ENCODE data around the gene TSPEAR.
"Not testable (repeated sequence)": the region's sequence is repeated elsewhere in the genome, so short reads cannot be mapped to it uniquely, and the experiment has no call there.

The TSPEAR gene

DNA sequence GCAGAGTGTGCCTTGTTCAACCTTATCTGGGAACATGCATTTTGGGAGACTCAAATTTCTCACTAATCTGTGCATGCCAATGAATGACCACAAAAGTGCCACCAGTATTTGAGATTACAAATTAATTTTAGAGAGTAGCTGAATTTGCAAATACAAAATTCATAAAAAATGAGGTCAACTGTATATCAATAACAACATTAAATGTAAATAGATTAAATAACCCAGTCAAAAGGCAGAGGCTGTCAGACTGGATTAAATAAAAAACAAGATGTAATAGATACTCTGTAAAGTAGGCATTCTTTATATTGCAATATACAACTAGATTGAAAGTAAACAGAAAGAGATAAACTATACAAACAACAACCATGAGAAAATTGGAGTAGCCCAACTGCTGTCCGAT lies 147.3 kb downstream of the TSPEAR start:
- DNase-seq: no peak

- DNase-seq: no peak
Measured at GRCh38 chr21:44558695-44559094, 152.7 kb downstream of the TSPEAR start, which contains the start of gene KRTAP10-3. Gene KRTAP10-3 (minus strand): TSS chr21:44558795. CDS start chr21:44558715, 80 bp downstream.

- not testable (repeated sequence) for DNase-seq
Measured at GRCh38 chr21:44558329-44558675, 153.1 kb downstream of the TSPEAR start.

GRCh38 chr21:44557491-44558328 lies 153.7 kb downstream of the TSPEAR start:
- no peak for DNase-seq

DNA sequence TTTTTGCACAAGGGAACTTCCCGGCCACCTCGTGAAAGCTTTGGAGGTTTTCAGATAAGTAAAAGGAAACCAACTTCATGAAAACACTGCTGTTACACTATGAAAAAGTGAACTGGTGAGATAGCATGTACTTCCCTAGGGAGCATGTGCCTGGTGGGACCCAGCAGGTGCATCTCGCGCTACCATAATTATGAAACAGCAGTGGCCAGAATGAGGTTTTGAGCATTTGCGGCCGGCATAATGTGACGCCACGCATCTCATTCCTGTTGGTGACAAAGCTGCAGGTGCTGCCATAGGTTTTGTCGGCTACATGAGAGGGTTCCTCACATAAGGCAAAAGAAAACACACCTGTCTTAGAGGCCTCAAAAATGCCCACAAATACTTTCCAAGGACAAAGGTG lies 154.5 kb downstream of the TSPEAR start:
- no peak for DNase-seq

DNA sequence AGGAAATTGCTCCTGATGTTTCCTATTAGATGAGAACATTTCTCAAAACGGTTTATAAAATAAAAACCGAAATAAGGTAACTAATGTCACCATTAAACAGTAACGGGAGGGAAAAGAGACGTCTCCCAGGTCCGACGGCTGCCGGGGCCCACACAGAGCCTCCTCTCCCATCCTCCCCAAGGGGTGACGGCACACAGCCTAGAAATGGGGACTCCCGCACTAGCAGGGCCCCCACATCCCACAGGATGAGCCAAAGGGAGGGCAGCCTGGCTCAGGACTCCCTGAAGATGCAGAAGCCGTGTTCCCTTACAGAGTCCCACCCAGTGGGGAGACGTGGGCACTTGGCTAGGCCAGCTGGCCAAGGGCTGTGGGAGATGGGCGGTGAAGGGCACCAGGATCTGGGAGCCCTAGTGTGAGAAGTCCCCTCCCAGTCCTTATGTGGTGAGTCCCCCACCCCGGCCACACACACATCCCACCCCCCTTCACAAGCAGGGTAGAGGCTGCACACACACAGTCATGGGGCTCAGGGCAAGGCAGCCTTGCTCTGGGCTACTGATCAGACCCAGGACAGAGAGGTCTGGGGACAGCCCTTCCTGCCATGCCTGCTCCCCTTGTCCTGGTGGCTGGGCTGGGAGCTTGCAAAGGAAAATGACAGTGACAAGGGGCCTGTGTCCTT lies 156.0 kb downstream of the TSPEAR start:
- no peak for DNase-seq

GRCh38 chr21:44552681-44553080 lies 158.7 kb downstream of the TSPEAR start:
- no peak for DNase-seq

DNA sequence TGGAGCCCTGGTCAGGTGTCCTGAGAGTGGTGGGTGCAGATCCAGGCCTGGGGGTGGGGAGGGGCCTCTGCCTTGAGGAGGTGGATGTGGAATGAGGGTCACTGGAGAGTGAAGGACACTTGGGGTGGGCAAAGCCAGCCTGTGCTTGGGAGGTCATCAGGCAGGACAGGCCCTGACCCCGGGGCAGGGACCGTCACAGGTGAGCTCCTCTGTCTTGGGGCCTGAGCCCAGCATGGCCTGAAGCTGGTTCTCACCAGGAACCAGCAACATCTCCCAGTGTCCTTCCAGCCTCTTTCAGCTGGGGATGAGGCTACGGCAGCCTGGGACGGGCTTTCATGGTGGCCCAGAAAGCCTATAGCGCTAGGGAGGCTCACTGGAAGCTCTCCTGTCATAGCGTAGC lies 159.2 kb downstream of the TSPEAR start:
- no peak for DNase-seq

DNA sequence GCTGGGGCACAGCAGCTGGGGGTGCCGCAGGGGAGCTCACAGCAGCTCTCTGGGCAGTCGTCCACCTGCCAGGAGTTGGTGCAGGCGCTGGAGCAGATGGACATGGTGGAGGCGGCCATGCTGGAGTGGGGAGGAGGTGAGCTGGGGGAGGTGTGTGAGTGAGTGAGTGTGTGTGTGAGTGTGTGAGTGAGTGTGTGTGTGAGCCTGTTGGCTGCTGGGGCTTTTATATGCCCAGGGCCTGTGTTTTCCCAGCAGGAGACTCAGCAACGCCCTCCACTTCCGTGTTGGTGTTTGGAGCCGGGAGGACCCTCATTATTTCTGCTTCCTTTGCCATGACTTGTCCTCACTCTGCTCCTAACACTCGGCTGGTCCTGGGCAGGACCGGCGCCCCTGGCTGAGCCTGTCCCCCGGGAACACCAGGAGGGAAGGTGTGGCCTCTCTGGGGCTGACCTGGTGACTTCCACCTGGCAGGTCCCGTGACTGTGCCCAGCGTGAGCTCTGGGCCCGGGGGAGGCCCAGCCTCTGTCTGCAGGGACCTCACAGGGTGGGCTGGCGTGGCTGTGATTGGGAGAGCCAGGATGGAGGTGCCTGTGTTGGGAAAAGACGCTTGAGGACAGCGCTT lies 159.9 kb downstream of the TSPEAR start, which contains the start of gene KRTAP10-2:
Gene KRTAP10-2 (minus strand): TSS at position 166 of the 622 bp plus-strand sequence. CDS start 47 bp downstream, at position 119.
- no peak for DNase-seq

GRCh38 chr21:44550807-44551206 lies 160.6 kb downstream of the TSPEAR start:
- DNase-seq: no peak

DNA sequence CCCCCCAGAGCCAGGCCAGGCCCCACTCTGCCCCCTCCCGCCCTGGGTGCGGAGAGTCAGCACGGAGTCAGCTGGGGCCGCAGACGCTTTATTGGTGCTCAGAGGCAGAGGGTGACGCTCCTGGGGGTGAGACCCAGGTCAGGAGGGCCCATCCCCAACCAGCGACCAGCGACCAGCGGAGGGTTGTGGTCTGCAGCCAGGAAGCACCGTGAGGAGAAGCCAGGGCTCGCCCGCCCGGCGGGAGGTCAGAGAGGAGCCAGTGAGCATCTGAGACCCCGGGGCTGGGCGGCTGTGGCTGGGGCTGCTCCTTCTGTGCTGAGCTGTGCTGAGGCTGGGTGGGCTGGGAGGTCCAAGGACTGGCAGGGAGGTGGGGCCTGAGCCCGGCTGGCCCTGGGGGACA lies 161.1 kb downstream of the TSPEAR start:
- DNase-seq: not testable (repeated sequence)

DNA sequence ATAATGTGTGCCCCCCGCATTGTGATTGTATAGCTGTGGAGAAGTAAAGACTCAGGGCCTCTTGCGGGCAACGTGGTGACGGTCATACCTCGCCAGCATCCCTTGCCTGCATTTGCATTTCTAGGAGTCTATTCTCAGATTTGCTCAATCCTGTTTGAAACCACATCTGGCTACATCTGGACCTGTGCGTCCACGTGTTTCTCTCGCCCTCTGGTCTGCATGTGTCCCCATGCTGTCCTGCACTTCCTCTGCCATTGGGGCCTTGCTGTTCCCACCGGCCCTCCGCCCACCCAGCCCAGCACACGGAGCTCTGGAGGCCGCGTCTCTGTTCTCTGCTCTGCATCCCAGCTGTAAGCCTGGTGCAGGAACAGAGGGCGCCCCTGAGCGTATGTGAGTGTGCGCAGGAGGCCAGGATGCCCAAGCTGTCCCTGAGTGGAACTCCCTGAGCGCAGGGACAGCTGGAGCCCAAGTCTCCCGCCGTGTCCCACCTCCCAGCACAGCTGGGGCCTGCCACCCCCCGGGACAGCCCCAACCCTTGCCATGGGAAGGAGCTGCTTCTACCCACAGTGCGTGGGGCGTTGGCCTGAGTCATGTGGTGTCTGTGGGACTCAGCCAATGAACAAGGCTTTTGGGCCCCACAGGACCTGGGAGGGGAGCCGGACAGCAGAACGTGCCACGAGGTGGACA lies 161.7 kb downstream of the TSPEAR start:
- no peak for DNase-seq

DNA sequence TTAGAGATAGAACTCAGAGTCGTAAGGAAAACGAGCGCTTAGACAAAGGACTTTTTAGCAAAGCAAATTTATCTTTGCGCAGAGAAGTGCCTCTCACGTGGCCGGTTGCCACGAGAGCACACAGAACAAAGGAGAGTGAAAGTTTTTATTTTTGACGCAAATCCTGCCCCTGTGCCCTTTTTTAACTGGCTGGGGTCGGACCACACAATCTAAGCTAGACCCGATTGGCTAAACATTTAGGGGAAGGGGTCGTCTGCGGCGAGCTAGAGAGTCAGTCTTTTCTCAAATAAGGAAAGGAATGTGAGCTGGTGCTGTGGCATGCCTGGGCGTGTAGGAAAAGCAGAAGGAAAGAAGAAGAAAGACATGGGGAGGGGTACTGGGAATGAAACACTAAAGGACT lies 162.4 kb downstream of the TSPEAR start:
- no peak for DNase-seq

GRCh38 chr21:44548381-44548780 lies 163.0 kb downstream of the TSPEAR start:
- no peak for DNase-seq

DNA sequence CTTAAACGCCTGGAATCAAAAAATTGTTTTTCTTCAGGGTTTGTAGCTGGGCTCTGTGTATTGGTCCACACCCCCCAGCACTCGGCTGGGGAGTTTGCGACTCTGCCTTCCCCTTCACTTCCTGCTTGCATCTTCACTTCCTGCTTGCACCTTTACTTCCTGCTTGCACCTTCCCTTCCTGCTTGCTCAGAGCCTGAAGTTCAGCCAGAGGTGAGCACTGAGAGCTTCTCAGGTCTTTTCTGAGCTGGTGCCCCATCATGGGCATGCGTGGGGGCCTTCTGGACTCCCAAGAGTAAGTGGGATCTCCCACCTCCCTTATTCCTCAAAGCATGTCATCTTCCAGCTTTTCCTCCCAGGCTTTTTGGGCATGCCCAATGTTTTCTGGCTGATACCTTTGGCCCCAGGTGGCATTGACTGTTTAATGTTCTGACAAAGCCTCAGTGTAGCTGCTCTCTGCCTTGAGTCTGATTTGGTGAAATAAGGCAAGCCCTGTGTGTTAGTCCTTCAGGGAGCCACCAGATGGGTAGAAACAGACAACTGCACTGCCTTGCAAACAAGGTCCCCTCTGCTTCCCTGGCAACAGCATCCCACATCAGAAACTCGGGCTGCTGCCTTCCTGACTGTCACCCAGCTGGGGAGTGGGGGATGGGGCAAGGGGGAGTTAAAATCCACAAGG lies 163.6 kb downstream of the TSPEAR start:
- DNase-seq: no peak

- no peak for DNase-seq
Measured at GRCh38 chr21:44544566-44544965, 166.8 kb downstream of the TSPEAR start.

DNA sequence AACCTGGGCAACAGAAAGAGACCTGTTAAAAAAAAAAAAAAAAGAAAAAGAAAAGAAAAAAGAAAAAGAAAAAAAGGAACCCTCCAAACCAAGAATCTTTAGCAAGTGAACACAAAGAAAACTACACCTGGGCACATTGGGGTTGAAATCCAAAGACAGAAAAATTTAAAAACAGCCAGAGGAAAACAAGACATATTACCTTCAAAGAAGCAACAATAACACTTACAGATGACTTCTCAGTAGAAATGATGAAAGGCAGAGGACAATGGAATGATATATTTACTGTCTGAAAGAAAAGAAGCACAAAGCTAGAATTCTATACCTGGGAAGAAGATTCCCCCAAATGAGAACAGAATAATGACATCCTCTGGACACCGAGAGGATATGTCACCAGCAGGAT lies 168.7 kb downstream of the TSPEAR start:
- no peak for DNase-seq

GRCh38 chr21:44540741-44541288 lies 170.6 kb downstream of the TSPEAR start:
- DNase-seq: no peak

DNA sequence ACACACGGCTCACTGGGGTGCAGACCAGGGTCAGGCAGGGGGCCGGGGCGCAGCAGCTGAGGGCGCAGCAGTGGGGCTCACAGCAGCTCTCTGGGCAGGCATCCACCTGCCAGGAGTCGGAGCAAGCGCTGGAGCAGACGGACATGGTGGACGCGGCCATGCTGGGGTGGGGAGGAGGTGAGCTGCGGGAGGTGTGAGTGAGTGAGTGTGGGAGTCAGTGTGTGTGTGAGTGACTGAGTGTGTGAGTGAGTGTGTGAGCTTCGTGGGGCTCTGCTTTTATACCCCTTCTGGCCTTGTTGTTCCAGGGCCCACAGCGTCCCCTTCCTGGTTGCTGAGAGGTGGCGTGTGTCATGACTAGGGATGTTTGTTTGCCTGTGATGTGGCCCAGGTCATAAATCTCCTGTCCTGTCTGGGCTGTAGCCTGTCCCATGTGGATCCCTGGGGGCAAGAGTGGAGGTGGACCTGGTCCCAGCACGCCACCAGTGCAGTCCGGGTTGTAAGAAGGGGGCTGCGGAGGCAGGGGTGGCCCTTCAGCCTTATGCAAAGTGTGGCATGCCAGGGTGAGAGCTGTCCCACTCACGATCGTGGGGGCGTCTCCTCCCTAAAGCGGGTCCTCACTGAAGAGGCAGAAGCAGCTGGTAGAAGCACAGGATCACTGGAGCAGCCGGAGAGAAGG lies 171.2 kb downstream of the TSPEAR start, which contains the start of gene KRTAP10-1:
Gene KRTAP10-1 (minus strand): TSS at position 205 of the 676 bp plus-strand sequence. CDS start 45 bp downstream, at position 160.
- DNase-seq: no peak

- DNase-seq: no peak
Measured at GRCh38 chr21:44539046-44539445, 172.3 kb downstream of the TSPEAR start.

All from EL (cell line).